ENCODE measurements around the gene MEF2A. TPM values are rescaled to one million over a fixed set of nuclear protein-coding genes. Genes with fewer than 3 reads are reported as not detected.

MEF2A gene
- total RNA-seq (2022; extraction: Qiagen RNA extraction): 11.4 to 15.3 TPM (median 15.0 TPM) in 5 replicates

GRCh38 chr15:99565299-99566156, at the start of gene MEF2A:
TSS of gene MEF2A (plus strand) at chr15:99565984. CDS start at chr15:99633120, 67,136 bp downstream.

DNA sequence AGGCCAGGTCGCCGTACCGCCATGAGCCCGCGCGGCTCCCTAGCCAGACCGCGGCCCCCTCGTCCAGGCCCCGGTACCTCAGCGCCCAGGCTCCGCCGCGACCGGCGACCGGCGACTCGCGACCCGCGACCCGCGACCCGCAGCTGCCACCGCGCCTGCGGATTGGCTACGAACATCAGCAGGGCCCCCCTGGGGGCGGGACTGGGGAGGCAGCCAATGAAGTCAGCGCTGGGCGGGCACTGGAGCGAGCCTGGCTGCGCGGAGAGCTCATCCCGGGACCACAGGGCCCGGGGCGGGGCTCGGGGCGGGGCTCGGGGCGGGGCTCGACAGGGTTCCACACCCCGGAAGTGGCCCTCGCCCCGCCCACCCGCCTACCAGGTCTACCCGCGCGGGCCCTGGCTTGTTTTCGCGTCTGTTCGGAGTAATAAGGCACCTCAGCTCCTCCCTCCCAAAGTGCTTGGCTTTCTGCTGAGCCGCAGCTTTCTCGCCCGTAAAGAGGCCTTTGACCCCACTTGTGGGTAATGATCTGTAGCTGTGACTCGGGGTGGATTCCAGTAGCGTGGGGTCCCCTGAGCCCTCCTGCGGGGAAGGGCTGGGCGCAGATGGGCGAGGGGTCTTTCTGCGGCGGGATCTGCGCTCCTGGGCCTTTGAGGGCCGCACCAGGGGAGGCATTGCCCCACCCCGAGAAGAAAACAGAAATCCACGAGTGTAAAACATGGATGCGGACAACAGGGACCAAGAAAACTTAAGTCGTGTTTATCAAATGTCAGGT, 167.7 kb downstream of the MEF2A start, which contains the start of gene LYSMD4:
LYSMD4 (minus strand) TSS at position 170 of the 772 bp plus-strand sequence. CDS start 1,438 bp downstream, outside the sequence.

Other genes with a start within 250 kb of the MEF2A start
- 3.2 to 5.1 TPM (median 4.3 TPM) in 5 replicates for gene LYSMD4, start 167.5 kb downstream of the MEF2A start, total RNA-seq (2022; extraction: Qiagen RNA extraction)

Data from A549 treated with CORT108297 at 1 μM for 4 hours (cell line).